HepG2 (cell line): Measurements from ENCODE around the gene PTPRD. TPM values are rescaled to one million over a fixed set of nuclear protein-coding genes. Genes with fewer than 3 reads are reported as not detected.

Experiments
- ATAC-seq: fragments of 200-7000 bp; cut with Tn5 transposase; 3 replicates; pipeline ENCODE4 v1.9.1; 2020; ENCODE audit warnings: mild to moderate bottlenecking, moderate library complexity
- BruUV-seq: library from RNA; stranded (reverse); fragments of 400-500 nt; replicated peaks from 2 replicates; lab custom pipeline; 2021; lab: Mats Ljungman, UMichigan
- CTCF ChIA-PET: fragments of 300-600 bp; formaldehyde crosslinking; extraction: SDS; loops from one replicate; lab custom pipeline; 2021; ENCODE audit warnings: low total read pairs, inconsistent platforms, low intra/inter-chr PET ratio; lab: Yijun Ruan, JAX
- POLR2A ChIA-PET: fragments of 350-600 bp; sonication (Branson Sonifier 250); formaldehyde crosslinking; loops from one replicate; lab custom pipeline; 2020; ENCODE audit warnings: antibody characterized with exemption, inconsistent platforms; lab: Yijun Ruan, JAX
- DNase-seq: peaks from one replicate; pipeline ENCODE4 v3.0.0-alpha.2; 2015; ENCODE audit warnings: low spot score
- FAIRE-seq: peaks from 3 replicates; lab custom pipeline; 2011; peaks lifted over from hg19 to GRCh38; lab: Jason Lieb, UNC
- H2AFZ ChIP-seq: one replicate; pipeline ENCODE4 v1.6.1; 2011; ENCODE audit warnings: low read length, inconsistent platforms
- H3K27ac ChIP-seq: fragments of 300-600 bp; 3 replicates; pipeline ENCODE4 v1.8.0; 2011; ENCODE audit warnings: mixed run types, mild to moderate bottlenecking, mixed read lengths, low read length, inconsistent platforms; ENCODE audit not compliant: insufficient read depth; ENCODE audit errors: extremely low read length
- H3K27me3 ChIP-seq, 2 experiments: fragments of 200-600 bp in 1 of 2; 2 replicates in 1 of 2; 3 replicates in 1 of 2; pipeline versions ENCODE4 v1.6.0 to v1.8.0; 2011; ENCODE audit warnings: low read length in 2 of 2, mild to moderate bottlenecking in 2 of 2, moderate library complexity in 2 of 2, inconsistent platforms in 1 of 2; ENCODE audit not compliant: insufficient read depth in 2 of 2, control insufficient read depth in 1 of 2
- H3K36me3 ChIP-seq, 2 experiments: fragments of 200-600 bp in 1 of 2; replicated peaks in 1 of 2; 2 replicates in 1 of 2; 3 replicates in 1 of 2; pipeline versions ENCODE4 v1.5.1 to v1.8.0; 2011; ENCODE audit warnings: low read length in 2 of 2, inconsistent platforms in 1 of 2; ENCODE audit not compliant: insufficient read depth in 2 of 2, control insufficient read depth in 1 of 2
- H3K4me1 ChIP-seq: 2 replicates; pipeline ENCODE4 v1.5.1; 2012; ENCODE audit warnings: low read length, inconsistent platforms; ENCODE audit not compliant: insufficient read depth
- H3K4me2 ChIP-seq: 2 replicates; pipeline ENCODE4 v1.6.0; 2011; ENCODE audit warnings: low read depth, low read length, inconsistent platforms
- H3K4me3 ChIP-seq, 3 experiments: fragments of 200-600 bp in 1 of 3; sonication (generic), shearing (Covaris generic) in 1 of 3; replicated peaks in 1 of 3; 2 replicates each; pipeline ENCODE4 v1.5.1; 2011 to 2016; ENCODE audit warnings: low read length in 3 of 3, inconsistent platforms in 2 of 3, low read depth in 2 of 3, mild to moderate bottlenecking in 2 of 3, control low read depth in 1 of 3, mixed read lengths in 1 of 3; ENCODE audit not compliant: insufficient read depth in 1 of 3
- H3K79me2 ChIP-seq: one replicate; pipeline ENCODE4 v1.6.1; 2011; ENCODE audit warnings: low read length, inconsistent platforms; ENCODE audit not compliant: insufficient read depth
- H3K9ac ChIP-seq: 2 replicates; pipeline ENCODE4 v1.6.0; 2011; ENCODE audit warnings: mild to moderate bottlenecking, low read depth, low read length, inconsistent platforms; ENCODE audit not compliant: insufficient read depth
- H3K9me3 ChIP-seq: 2 replicates; pipeline ENCODE4 v1.5.1; 2012; ENCODE audit warnings: mild to moderate bottlenecking, low read length
- H4K20me1 ChIP-seq: 2 replicates; pipeline ENCODE4 v1.6.0; 2011; ENCODE audit warnings: inconsistent platforms, mild to moderate bottlenecking, low read length, moderate library complexity; ENCODE audit not compliant: insufficient read depth
- ARNT2 ChIP-seq: sonication (generic); formaldehyde crosslinking; IDR thresholded peaks from 2 replicates; pipeline ENCODE4 v1.8.0; 2022; ENCODE audit warnings: mild to moderate bottlenecking, low read depth, missing genetic modification reagents, moderate library complexity
- DR1 ChIP-seq: sonication (generic); formaldehyde crosslinking; IDR thresholded peaks from 2 replicates; pipeline ENCODE4 v1.8.0; 2021; ENCODE audit warnings: mild to moderate bottlenecking, missing genetic modification reagents, inconsistent platforms
- PAF1 ChIP-seq: IDR thresholded peaks from 2 replicates; pipeline ENCODE4 v1.6.1; 2016; ENCODE audit warnings: missing genetic modification reagents, missing compliant biosample characterization
- ZMAT5 ChIP-seq: sonication (generic); formaldehyde crosslinking; IDR thresholded peaks from 2 replicates; pipeline ENCODE4 v1.5.0; 2020; ENCODE audit warnings: mild to moderate bottlenecking, low read depth, missing genetic modification reagents, borderline replicate concordance
- ZNF3 ChIP-seq: IDR thresholded peaks from 2 replicates; pipeline ENCODE4 v1.7.0; 2017; ENCODE audit warnings: inconsistent platforms
- ZNF343 ChIP-seq: sonication (generic); formaldehyde crosslinking; IDR thresholded peaks from 2 replicates; pipeline ENCODE4 v1.4.0; 2020; ENCODE audit warnings: mild to moderate bottlenecking, missing genetic modification reagents
- ZNF788 ChIP-seq: sonication (generic); formaldehyde crosslinking; IDR thresholded peaks from 2 replicates; pipeline ENCODE4 v1.5.0; 2020; ENCODE audit warnings: mild to moderate bottlenecking, missing genetic modification reagents, borderline replicate concordance
- ZNF883 ChIP-seq: sonication (generic); formaldehyde crosslinking; IDR thresholded peaks from 2 replicates; pipeline ENCODE4 v1.5.1; 2020; ENCODE audit warnings: mild to moderate bottlenecking, missing genetic modification reagents; ENCODE audit errors: not compliant biosample characterization
- WGBS: methylation state at CpG from one replicate; pipeline ENCODE4 v1.1.6; 2017; ENCODE audit warnings: low lambda C conversion rate; 5-methylcytosine and 5-hydroxymethylcytosine counted together
- in situ Hi-C: cut with HindIII; loops from 2 replicates; pipeline ENCODE4 v1.10.0; 2017; ENCODE audit warnings: low pct_unique_long_range_greater_than_20kb; ENCODE audit not compliant: extremely low pct_ligation_motif_present
- intact Hi-C: fragments of 100-400 bp; cut with micrococcal nuclease; formaldehyde crosslinking; loops from one replicate; pipeline ENCODE4 v1.10.0; 2022; ENCODE audit not compliant: unreplicated experiment
- polyA plus RNA-seq, 8 experiments: library from polyadenylated mRNA; depleted of rRNA in 3 of 8; stranded (reverse) in 7 of 8; unstranded in 1 of 8; fragments of >200 nt; fragmentation: Illumina TruSeq in 4 of 8; extraction: Trizol in 4 of 8; gene quantifications; 2 replicates each; pipeline versions ENCODE4 v1.2.1 to v1.2.3, GENCODE V29; 2011 to 2016; ENCODE audit warnings: low read depth in 4 of 8, missing spikeins in 1 of 8, mixed read lengths in 1 of 8; ENCODE audit not compliant: insufficient read depth in 1 of 8
- total RNA-seq, 5 experiments: library from RNA; depleted of rRNA; stranded (reverse); fragments of >200 nt; fragmentation: Illumina TruSeq; extraction: Trizol; gene quantifications; 2 replicates each; pipeline ENCODE4 v1.2.3, GENCODE V29; 2016; ENCODE audit warnings: low read depth in 1 of 5
- TF ChIP-seq, protein P1 (sequence below): fragments of 450-650 bp; IDR thresholded peaks from 2 replicates; pipeline ENCODE4 v1.6.1; 2017
- TF ChIP-seq, protein P2 (sequence below): sonication (generic); formaldehyde crosslinking; IDR thresholded peaks from 2 replicates; pipeline ENCODE4 v1.5.0; 2020; ENCODE audit warnings: missing genetic modification reagents, mild to moderate bottlenecking, borderline replicate concordance
- TF ChIP-seq, protein P3 (sequence below): sonication (generic); formaldehyde crosslinking; IDR thresholded peaks from 2 replicates; pipeline ENCODE4 v1.8.1; 2023; ENCODE audit warnings: mild to moderate bottlenecking, missing genetic modification reagents

PTPRD gene
- total and polyA plus RNA-seq, 2 of the 13 experiments (the other 11 are each of a cell fraction or from before 2014, with no cell fraction given): 0.05 TPM; not detected in 1

DNA sequence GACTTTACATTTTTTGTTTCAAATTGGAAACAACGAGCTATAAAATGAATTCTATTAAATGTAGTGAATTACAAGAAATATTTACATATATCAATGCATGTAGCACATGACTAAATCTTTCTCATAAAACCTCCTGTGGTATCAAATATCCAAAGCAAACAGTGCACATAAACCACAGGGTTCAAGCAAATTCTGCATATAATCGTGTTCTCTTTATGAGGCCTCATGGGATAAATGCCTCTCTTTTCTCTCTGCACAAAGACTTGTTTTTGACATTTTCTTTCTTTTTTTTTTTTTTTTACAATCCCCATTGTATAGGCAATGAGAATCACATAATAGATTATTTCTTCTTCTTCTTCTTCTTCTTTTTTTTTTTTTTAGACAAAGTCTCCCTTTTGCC, 1696.0 kb downstream of the PTPRD start:
- no peak for FAIRE-seq
- no peaks in the 10 kb centered on the region for H4K20me1 ChIP-seq
- no TSS peak for BruUV-seq
- CTCF ChIA-PET: no interaction called here
- ATAC-seq: no peak
- TF ChIP-seq DR1 (CRISPR knock-in tag): no peak
- no peak for TF ChIP-seq ZNF788 (CRISPR knock-in tag)
- TF ChIP-seq PAF1 (CRISPR knock-in tag): no peak
- no peak for TF ChIP-seq ZNF883 (CRISPR knock-in tag)
- TF ChIP-seq, protein P1, sequence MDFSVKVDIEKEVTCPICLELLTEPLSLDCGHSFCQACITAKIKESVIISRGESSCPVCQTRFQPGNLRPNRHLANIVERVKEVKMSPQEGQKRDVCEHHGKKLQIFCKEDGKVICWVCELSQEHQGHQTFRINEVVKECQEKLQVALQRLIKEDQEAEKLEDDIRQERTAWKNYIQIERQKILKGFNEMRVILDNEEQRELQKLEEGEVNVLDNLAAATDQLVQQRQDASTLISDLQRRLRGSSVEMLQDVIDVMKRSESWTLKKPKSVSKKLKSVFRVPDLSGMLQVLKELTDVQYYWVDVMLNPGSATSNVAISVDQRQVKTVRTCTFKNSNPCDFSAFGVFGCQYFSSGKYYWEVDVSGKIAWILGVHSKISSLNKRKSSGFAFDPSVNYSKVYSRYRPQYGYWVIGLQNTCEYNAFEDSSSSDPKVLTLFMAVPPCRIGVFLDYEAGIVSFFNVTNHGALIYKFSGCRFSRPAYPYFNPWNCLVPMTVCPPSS: no peak
- POLR2A ChIA-PET: no interaction called here
- 13% methylated on average over 2 of the region's 2 CpGs for WGBS
- H3K27me3 ChIP-seq: no peaks in the 10 kb centered on the region
- no peak for DNase-seq
- H3K4me3 ChIP-seq: no peak overlapping the region
- H3K4me2 ChIP-seq: no peak overlapping the region
- no peak overlapping the region for H3K9ac ChIP-seq
- H3K4me1 ChIP-seq: no peaks in the 10 kb centered on the region
- no peak overlapping the region for H2AFZ ChIP-seq
- no peaks in the 10 kb centered on the region for H3K36me3 ChIP-seq
- no peaks in the 10 kb centered on the region for H3K79me2 ChIP-seq
- H3K9me3 ChIP-seq: no peaks in the 10 kb centered on the region
- no peak overlapping the region for H3K27ac ChIP-seq
- intact Hi-C loops (loop anchor here (5.0 kb wide), 1 partner anchor 86 kb away; no protein-coding TSS in a partner anchor), in situ Hi-C loops (no loop called here)

GRCh38 chr9:8907868-8908267, 1704.9 kb downstream of the PTPRD start:
- CTCF ChIA-PET: no interaction called here
- no peaks in the 10 kb centered on the region for H3K36me3 ChIP-seq
- in situ Hi-C loops: no loop called here
- no peak overlapping the region for H3K4me2 ChIP-seq
- no peaks in the 10 kb centered on the region for H3K27me3 ChIP-seq
- no peaks in the 10 kb centered on the region for H3K79me2 ChIP-seq
- H3K9me3 ChIP-seq: no peaks in the 10 kb centered on the region
- H3K4me3 ChIP-seq: no peak overlapping the region
- intact Hi-C loops: no loop called here
- DNase-seq: no peak
- H2AFZ ChIP-seq: no peak overlapping the region
- TF ChIP-seq ZNF343 (CRISPR knock-in tag): no peak
- TF ChIP-seq, protein P2, sequence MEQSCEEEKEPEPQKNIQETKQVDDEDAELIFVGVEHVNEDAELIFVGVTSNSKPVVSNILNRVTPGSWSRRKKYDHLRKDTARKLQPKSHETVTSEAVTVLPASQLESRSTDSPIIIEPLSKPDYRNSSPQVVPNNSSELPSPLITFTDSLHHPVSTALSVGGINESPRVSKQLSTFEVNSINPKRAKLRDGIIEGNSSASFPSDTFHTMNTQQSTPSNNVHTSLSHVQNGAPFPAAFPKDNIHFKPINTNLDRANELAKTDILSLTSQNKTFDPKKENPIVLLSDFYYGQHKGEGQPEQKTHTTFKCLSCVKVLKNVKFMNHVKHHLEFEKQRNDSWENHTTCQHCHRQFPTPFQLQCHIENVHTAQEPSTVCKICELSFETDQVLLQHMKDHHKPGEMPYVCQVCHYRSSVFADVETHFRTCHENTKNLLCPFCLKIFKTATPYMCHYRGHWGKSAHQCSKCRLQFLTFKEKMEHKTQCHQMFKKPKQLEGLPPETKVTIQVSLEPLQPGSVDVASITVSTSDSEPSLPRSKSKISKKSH (CRISPR knock-in tag): no peak
- TF ChIP-seq DR1 (CRISPR knock-in tag): no peak
- TF ChIP-seq, protein P3, sequence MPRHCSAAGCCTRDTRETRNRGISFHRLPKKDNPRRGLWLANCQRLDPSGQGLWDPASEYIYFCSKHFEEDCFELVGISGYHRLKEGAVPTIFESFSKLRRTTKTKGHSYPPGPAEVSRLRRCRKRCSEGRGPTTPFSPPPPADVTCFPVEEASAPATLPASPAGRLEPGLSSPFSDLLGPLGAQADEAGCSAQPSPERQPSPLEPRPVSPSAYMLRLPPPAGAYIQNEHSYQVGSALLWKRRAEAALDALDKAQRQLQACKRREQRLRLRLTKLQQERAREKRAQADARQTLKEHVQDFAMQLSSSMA (CRISPR knock-in tag): no peak
- no peak for TF ChIP-seq ZNF3 (CRISPR knock-in tag)
- no peak for TF ChIP-seq ARNT2 (CRISPR knock-in tag)
- TF ChIP-seq ZMAT5 (CRISPR knock-in tag): no peak
- no peaks in the 10 kb centered on the region for H3K4me1 ChIP-seq
- no peaks in the 10 kb centered on the region for H4K20me1 ChIP-seq
- no peak overlapping the region for H3K27ac ChIP-seq
- FAIRE-seq: no peak
- ATAC-seq: no peak
- BruUV-seq: no TSS peak
- H3K9ac ChIP-seq: no peak overlapping the region
- POLR2A ChIA-PET: no interaction called here
